ENCODE results near the gene FRG2C.
"Not testable (repeated sequence)": the region's sequence is repeated elsewhere in the genome, so short reads cannot be mapped to it uniquely, and the experiment has no call there.

FRG2C gene

DNA sequence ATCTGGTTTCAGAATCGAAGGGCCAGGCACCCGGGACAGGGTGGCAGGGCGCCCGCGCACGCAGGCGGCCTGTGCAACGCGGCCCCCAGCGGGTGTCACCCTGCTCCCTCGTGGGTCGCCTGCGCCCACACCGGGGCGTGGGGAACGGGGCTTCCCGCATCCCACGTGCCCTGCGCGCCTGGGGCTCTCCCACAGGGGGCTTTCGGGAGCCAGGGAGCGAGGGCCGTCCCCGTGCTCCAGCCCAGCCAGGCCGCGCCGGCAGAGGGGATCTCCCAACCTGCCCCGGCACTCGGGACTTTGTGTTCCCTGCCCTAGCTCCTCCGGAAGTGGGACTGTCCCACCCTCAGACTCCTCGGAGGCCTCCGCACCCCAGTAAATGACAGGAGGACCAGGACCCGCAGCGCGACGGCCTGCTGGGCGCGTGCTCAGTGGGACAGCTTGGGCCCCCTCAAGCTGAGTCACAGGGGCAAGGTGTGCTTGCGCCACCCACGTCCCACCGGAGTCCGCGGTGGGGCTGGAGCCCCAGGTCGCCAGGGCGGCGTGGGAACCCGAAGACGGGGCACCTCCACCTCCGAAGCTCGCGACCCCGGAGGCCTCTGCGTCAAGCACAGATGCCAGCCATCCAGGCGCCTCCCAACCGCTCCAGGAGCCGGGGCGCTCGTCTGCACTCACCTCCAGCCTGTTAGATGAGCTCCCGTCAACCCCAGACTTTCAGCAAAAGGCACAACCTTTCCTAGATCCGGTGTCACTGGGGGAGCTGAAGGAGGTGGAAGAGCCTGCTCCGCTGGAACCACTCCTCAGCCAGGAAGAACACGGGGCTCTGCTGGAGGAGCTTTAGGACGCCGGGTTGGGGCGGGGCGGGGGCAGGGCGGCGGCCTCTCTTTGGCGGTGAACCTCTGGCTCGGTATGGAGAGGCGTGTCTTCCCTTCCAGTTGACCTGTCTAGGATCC lies 5.5 kb downstream of the FRG2C start:
- not testable (repeated sequence) for DNase-seq

DNA sequence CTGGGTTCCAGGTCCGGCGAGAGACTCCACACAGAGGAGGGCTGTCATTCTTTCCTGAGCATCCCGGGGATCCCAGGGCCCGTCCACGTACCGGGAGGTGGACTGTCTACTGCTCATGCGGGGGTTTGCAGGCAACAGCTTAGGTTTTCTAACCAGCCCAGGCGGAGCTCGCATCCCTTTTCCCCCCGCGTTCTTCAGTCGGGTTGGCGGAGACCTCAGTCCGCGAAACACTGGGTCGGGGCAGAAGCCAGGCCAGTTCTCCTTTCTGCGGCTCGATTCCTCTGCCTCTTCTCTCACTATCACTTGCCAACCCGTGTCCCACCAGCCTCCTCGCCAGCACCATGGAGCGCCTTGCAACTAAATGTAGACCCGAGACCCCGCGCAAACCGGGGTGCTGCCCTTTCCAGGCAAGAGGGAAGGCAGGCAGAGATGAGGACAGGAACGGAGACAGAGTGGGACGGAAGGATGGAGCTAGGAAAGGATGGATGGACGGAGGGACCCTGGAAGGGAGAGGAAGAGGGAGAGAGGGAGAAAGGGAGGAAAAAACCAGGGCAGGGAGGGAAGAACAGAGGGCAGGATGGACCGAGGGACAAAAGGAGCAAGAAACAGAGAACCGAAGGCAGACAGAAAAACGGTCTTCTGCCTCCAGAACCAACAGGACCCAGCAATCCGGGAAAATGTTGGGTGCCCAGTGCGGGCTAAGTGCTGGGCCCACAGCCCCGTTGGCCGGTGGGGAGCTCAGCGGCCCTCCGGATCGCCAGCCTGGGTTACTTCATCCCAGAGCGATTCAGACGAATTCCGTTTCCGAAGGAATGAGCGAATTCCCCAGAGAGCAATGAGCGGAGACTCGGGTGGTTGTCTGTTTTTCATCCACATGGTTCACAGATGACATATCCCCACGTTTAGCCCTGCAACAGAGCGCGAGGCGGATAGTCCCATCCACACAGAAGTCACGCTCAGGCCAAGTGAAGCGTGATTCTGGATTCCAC lies 6.5 kb downstream of the FRG2C start:
- not testable (repeated sequence) for DNase-seq

DNA sequence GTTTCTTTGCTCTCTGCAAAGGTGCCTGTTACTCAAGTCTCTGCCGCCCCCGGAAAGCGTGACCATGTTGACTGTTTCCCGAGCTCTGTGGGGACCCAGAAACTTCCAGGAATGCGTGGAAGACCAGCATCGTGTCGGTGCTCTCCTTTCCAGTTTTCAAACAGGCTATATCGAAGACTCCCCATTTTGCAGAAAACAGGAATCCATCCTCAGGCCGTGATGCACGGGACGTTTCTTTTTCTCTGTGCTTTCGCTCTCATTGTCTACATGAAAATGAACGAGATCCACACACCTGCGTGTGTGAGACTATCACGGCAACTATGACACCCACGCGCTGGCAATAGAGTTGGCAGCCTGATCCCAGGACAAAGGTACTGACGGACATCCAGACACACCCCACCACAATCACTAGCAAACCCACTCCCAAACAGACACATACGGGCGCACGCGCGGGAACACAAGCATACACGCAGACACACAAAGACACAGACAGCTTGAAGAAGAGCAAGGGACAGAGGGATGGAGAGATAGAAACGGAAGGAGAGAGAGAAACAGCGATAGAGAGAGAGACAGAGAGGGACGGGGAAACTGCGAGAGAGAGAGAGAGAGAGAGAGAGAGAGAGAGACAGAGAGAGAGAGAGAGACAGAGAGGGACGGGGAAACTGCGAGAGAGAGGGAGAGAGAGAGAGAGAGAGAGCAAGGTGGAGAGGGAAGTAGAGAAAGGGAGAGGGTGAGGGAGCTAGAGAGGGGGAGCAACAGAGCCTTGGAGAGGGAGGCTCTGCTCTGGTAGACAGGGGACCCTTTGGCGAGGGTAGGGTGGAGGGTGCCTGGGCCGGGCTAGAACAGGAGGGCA lies 7.4 kb downstream of the FRG2C start:
- DNase-seq: not testable (repeated sequence)

DNA sequence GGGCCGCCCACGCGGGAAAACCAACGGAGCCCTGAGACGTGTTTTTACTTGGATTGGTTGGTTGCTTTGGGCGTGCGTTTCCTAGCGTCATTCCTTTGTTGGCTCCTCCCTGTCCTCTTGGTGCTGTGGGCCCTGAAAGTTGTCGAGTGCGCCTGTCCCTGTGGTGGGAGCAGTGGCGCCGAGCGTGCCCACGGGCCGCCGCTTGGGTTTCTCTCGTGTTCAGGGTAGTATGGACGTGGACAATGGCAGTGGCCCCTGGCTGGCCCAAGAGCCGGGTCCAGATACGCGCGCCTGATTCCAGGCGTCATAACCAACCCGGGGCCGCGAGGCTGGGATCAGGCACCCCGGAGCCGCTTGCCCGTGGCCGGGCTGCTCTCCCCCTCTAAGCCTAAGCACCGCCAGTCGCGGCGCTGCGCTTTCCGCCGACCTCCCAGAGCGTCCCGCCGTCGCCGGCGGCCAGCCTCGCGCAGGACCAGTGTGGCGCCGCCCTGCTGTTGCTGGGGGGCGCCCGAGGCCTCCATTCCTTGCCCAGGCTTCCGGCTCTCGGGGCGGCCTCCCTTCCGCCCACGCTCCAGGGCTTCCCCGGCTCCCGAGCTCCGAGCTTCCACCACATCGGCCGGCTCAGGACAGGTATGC lies 8.1 kb downstream of the FRG2C start:
- DNase-seq: not testable (repeated sequence)

DNA sequence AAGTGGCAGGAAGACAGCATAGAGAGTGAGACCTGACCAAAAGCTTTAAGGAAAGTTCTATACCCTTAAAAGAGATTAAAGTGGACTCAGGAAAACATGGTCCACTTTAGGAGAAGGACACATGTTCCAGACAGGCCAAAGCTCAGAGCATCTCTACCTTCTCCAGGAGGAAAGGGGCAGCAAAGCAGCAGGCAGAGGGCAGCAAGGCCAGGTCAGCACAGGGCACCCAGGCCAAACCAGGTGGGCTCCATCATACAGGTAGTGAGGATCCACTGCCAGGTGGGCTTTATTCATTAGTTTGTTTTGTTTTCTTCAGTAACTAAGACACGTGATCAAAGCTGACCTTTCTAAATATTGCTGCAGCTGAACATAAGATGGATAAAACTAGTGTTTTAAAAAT lies 19.8 kb downstream of the FRG2C start:
- not testable (repeated sequence) for DNase-seq

DNA sequence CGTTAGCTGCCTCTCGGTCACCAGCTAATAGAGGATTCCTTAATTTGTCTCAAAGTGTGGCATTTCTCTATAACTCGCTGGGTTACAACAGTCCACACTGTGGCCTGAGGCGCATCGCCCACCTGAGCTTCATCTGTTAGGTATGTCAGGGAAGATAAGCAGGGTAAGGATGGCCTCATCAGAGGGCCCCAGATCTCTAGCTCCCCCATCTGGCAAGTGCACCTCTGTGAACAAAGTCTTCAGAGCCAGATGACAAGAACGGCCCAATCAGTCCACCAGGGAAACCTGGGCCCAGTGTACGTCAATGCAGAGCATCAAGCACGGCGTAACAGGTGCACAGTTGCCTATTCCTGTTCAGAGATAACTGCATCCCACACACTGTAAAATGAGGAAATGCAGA lies 23.2 kb downstream of the FRG2C start:
- DNase-seq: no peak

DNA sequence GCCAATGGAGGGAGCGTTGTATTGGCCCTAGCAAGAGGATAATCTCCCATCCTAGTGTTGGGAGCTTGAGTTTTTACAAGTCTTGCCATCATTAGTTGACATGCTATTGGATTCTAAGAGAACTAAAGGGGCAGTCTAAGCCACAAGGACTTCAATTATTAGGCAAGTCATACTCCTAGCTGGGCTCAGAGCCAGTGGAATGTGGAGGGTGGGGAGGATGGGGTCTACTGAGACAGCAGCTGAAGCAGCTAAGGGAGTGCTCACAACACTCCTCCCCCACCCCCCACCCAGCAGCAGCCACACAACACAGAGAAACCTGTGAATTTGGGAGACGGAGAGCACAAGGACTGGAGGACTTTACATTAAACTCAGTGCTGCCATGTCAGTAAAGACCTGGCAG lies 27.9 kb downstream of the FRG2C start:
- DNase-seq: no peak
